Loucy (cell line): ENCODE results near the gene TSPYL6.
A peak's percentile ranks its signal among the peaks of the same experiment; 100 is the strongest.

Source experiments
- H2AFZ ChIP-seq: fragments of 200-600 bp; sonication (generic); 2 replicates; pipeline ENCODE4 v1.6.0; 2016; ENCODE audit warnings: antibody characterized with exemption, mild to moderate bottlenecking, low read length, moderate library complexity
- H3F3A ChIP-seq: fragments of 200-600 bp; 2 replicates; pipeline ENCODE4 v1.6.0; 2016; ENCODE audit warnings: antibody characterized with exemption, low read depth, mild to moderate bottlenecking
- H3K27me3 ChIP-seq: fragments of 200-600 bp; sonication (generic); 2 replicates; pipeline ENCODE4 v1.6.1; 2014; ENCODE audit warnings: low read length, mild to moderate bottlenecking; ENCODE audit not compliant: insufficient read depth, poor library complexity, severe bottlenecking
- H3K36me3 ChIP-seq: fragments of 200-600 bp; sonication (generic); 2 replicates; pipeline ENCODE4 v1.6.1; 2016; ENCODE audit warnings: low read length; ENCODE audit not compliant: insufficient read depth
- H3K4me1 ChIP-seq: fragments of 200-600 bp; sonication (generic); 2 replicates; pipeline ENCODE4 v1.5.1; 2014; ENCODE audit warnings: low read length, mild to moderate bottlenecking; ENCODE audit not compliant: insufficient read depth, poor library complexity, severe bottlenecking
- H3K4me2 ChIP-seq: fragments of 200-600 bp; sonication (generic); 2 replicates; pipeline ENCODE4 v1.6.0; 2014; ENCODE audit warnings: antibody characterized with exemption, low read length, low read depth, mild to moderate bottlenecking; ENCODE audit not compliant: poor library complexity, severe bottlenecking
- H3K4me3 ChIP-seq: fragments of 200-600 bp; sonication (generic); 2 replicates; pipeline ENCODE4 v1.5.1; 2014; ENCODE audit warnings: low read length, mild to moderate bottlenecking, mixed read lengths; ENCODE audit not compliant: poor library complexity, severe bottlenecking
- H3K79me2 ChIP-seq: fragments of 200-600 bp; sonication (generic); 2 replicates; pipeline ENCODE4 v1.6.1; 2014; ENCODE audit warnings: low read length; ENCODE audit not compliant: insufficient read depth
- H3K9ac ChIP-seq: fragments of 200-600 bp; sonication (generic); 2 replicates; pipeline ENCODE4 v1.6.0; 2014; ENCODE audit warnings: mild to moderate bottlenecking, low read depth, low read length, moderate library complexity; ENCODE audit not compliant: poor library complexity, severe bottlenecking
- H3K9me2 ChIP-seq: fragments of 200-600 bp; sonication (generic); replicated peaks from 2 replicates; pipeline ENCODE4 v1.6.1; 2016; ENCODE audit warnings: low read depth, low read length, mixed read lengths
- H3K9me3 ChIP-seq: fragments of 200-600 bp; sonication (generic); 2 replicates; pipeline ENCODE4 v1.6.1; 2014; ENCODE audit warnings: mild to moderate bottlenecking, antibody characterized with exemption, low read length, low read depth; ENCODE audit not compliant: insufficient read depth
- H4K20me1 ChIP-seq: fragments of 200-600 bp; sonication (generic); 2 replicates; pipeline ENCODE4 v1.6.0; 2014; ENCODE audit warnings: antibody characterized with exemption, low read length, mild to moderate bottlenecking; ENCODE audit not compliant: insufficient read depth, poor library complexity, severe bottlenecking
- EZH2phosphoT487 ChIP-seq: fragments of 200-600 bp; IDR thresholded peaks from 2 replicates; pipeline ENCODE4 v1.6.1; 2018; ENCODE audit warnings: antibody characterized with exemption, mild to moderate bottlenecking, moderate library complexity, borderline replicate concordance
- TF ChIP-seq, protein P1 (sequence below): fragments of 200-600 bp; sonication (generic); conservative IDR thresholded peaks from 2 replicates; pipeline ENCODE4 v1.5.1; 2014; ENCODE audit warnings: mild to moderate bottlenecking, antibody characterized with exemption, low read length

Gene TSPYL6

DNA sequence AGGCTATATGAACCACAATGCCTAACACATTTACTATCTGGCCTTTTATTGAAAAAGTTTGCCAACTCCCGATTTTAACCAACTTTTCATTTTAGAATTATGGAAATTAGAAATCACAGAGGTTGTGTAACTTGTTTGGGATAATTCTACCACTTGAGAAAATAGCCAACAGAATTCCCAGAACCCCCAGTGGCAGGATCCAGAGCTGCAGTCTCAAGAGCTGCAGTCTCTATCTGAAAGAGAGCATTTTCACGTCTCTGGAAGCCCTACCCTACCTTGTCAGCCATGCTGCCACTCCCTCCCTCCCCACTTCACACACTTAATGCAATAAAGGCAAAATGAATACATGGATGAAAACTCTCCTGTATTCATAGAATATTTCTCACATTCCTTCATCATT, 23.4 kb upstream of the TSPYL6 start:
- no peaks in the 10 kb centered on the region for H3K9me2 ChIP-seq
- H3K4me1 ChIP-seq, result no peaks in the 10 kb centered on the region
- no peak overlapping the region for H3K4me3 ChIP-seq
- TF ChIP-seq, protein P1, sequence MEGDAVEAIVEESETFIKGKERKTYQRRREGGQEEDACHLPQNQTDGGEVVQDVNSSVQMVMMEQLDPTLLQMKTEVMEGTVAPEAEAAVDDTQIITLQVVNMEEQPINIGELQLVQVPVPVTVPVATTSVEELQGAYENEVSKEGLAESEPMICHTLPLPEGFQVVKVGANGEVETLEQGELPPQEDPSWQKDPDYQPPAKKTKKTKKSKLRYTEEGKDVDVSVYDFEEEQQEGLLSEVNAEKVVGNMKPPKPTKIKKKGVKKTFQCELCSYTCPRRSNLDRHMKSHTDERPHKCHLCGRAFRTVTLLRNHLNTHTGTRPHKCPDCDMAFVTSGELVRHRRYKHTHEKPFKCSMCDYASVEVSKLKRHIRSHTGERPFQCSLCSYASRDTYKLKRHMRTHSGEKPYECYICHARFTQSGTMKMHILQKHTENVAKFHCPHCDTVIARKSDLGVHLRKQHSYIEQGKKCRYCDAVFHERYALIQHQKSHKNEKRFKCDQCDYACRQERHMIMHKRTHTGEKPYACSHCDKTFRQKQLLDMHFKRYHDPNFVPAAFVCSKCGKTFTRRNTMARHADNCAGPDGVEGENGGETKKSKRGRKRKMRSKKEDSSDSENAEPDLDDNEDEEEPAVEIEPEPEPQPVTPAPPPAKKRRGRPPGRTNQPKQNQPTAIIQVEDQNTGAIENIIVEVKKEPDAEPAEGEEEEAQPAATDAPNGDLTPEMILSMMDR, result peak; percentile 29
- TF ChIP-seq EZH2phosphoT487, result no peak
- no peaks in the 10 kb centered on the region for H3K27me3 ChIP-seq
- no peak overlapping the region for H3K4me2 ChIP-seq
- no peaks in the 10 kb centered on the region for H3K9me3 ChIP-seq
- H3F3A ChIP-seq, result no peaks in the 10 kb centered on the region
- no peak overlapping the region for H3K9ac ChIP-seq
- no peak overlapping the region for H2AFZ ChIP-seq
- H4K20me1 ChIP-seq, result no peaks in the 10 kb centered on the region
- H3K79me2 ChIP-seq, result no peaks in the 10 kb centered on the region
- no peaks in the 10 kb centered on the region for H3K36me3 ChIP-seq

DNA sequence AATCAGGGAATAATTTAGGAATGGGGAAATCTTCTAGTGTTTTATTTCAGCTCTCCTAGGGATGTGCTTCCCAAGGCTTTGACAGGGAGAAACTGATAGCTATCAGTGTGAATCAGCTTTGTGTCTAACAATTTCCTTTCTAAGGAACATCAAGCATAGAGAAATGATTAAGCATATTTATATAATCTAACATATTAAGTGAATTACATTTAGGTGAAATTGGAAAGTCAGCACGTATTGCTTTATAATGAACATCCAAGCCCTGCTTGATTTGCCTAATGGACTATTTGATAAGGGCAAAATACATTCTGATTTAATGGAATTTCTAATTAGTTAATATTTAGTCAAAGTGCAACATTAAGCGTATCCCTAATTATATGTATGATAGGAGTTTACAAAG, 19.5 kb upstream of the TSPYL6 start:
- Histone ChIP-seq H3K79me2 (no peaks in the 10 kb centered on the region), H3K27me3 (no peaks in the 10 kb centered on the region), H3K4me1 (no peaks in the 10 kb centered on the region), H3K9ac (no peak overlapping the region), H4K20me1 (no peaks in the 10 kb centered on the region), H3F3A (no peaks in the 10 kb centered on the region), H3K4me3 (no peak overlapping the region), H3K9me3 (no peaks in the 10 kb centered on the region), H3K9me2 (no peaks in the 10 kb centered on the region), H3K36me3 (no peaks in the 10 kb centered on the region), H3K4me2 (no peak overlapping the region), H2AFZ (no peak overlapping the region)
- TF ChIP-seq, protein P1, result no peak
- TF ChIP-seq EZH2phosphoT487, result no peak

DNA sequence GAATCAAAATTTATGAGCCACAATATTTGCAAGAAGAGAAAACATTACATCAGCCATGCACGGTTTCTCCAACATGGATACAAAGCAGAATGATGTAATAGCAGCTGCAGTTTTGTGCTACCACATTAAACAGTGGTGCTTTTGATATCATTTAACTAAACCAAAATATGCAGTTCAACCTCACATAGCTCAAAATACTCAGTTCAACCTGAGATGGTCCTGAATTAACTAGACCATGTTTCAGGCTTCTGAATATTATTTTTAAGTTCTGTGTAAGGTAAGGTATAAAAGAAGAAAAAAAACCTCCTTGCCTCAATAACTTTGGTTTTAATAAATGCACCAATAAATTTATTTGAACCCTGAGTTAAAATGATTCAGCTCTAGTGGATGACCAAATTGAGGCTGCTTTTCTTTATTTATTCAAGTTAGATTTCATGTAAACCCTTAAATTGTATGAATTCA, 18.8 kb upstream of the TSPYL6 start:
- H3K4me1 ChIP-seq, result no peaks in the 10 kb centered on the region
- no peaks in the 10 kb centered on the region for H3F3A ChIP-seq
- H3K9me2 ChIP-seq, result no peaks in the 10 kb centered on the region
- no peaks in the 10 kb centered on the region for H4K20me1 ChIP-seq
- no peak overlapping the region for H3K4me3 ChIP-seq
- no peaks in the 10 kb centered on the region for H3K36me3 ChIP-seq
- H3K27me3 ChIP-seq, result no peaks in the 10 kb centered on the region
- H3K79me2 ChIP-seq, result no peaks in the 10 kb centered on the region
- no peaks in the 10 kb centered on the region for H3K9me3 ChIP-seq
- H3K4me2 ChIP-seq, result no peak overlapping the region
- H2AFZ ChIP-seq, result no peak overlapping the region
- TF ChIP-seq, protein P1, result no peak
- TF ChIP-seq EZH2phosphoT487, result no peak
- no peak overlapping the region for H3K9ac ChIP-seq
